KOPT-K1 (cell line): ENCODE data around the gene SMR3A.

Experiments
- H3K27ac ChIP-seq: fragments of 200-600 bp; sonication (generic); 2 replicates; pipeline ENCODE4 v1.5.1; 2016; ENCODE audit warnings: antibody characterized with exemption, mild to moderate bottlenecking, low read depth, low read length; ENCODE audit not compliant: poor library complexity, severe bottlenecking
- H3K36me3 ChIP-seq: fragments of 200-600 bp; sonication (generic); 2 replicates; pipeline ENCODE4 v1.5.1; 2017; ENCODE audit warnings: antibody characterized with exemption, mild to moderate bottlenecking, low read length, moderate library complexity; ENCODE audit not compliant: insufficient read depth
- H3K9me3 ChIP-seq: fragments of 200-600 bp; sonication (generic); 2 replicates; pipeline ENCODE4 v1.5.1; 2017; ENCODE audit warnings: antibody characterized with exemption, low read length, mild to moderate bottlenecking; ENCODE audit not compliant: insufficient read depth, poor library complexity, severe bottlenecking

SMR3A gene

GRCh38 chr4:70392057-70392776 is 31.7 kb downstream of the SMR3A start:
- no peaks in the 10 kb centered on the region for H3K9me3 ChIP-seq
- no peaks in the 10 kb centered on the region for H3K36me3 ChIP-seq
- no peak overlapping the region for H3K27ac ChIP-seq

GRCh38 chr4:70397580-70397979 is 37.0 kb downstream of the SMR3A start, which contains the start of gene OPRPN:
OPRPN (plus strand) TSS chr4:70397940; CDS start chr4:70399286, 1,346 bp downstream.
- Histone ChIP-seq H3K27ac (no peak within 1 kb of the TSS), H3K36me3 (no peaks in the 10 kb centered on the region)

GRCh38 chr4:70399319-70399718 is 38.8 kb downstream of the SMR3A start:
- no peaks in the 10 kb centered on the region for H3K36me3 ChIP-seq
- no peak overlapping the region for H3K27ac ChIP-seq
- no peaks in the 10 kb centered on the region for H3K9me3 ChIP-seq

More at GRCh38 chr4:70397580-70397979, 37.0 kb downstream of the SMR3A start, which contains the start of gene OPRPN:
- no peaks in the 10 kb centered on the region for H3K9me3 ChIP-seq

GRCh38 chr4:70402762-70403161 is 42.2 kb downstream of the SMR3A start:
- H3K27ac ChIP-seq: no peak overlapping the region
- no peaks in the 10 kb centered on the region for H3K9me3 ChIP-seq
- H3K36me3 ChIP-seq: no peaks in the 10 kb centered on the region

GRCh38 chr4:70405765-70406164 is 45.2 kb downstream of the SMR3A start:
- H3K9me3 ChIP-seq: no peaks in the 10 kb centered on the region
- H3K36me3 ChIP-seq: no peaks in the 10 kb centered on the region
- no peak overlapping the region for H3K27ac ChIP-seq
